MCF 10A (cell line): ENCODE data around the gene KIRREL3. TPM values are rescaled to one million over a fixed set of nuclear protein-coding genes. Genes with fewer than 3 reads are reported as not detected.

Source experiments
- BruUV-seq: library from RNA; stranded (reverse); fragments of 400-500 nt; replicated peaks from 2 replicates; lab custom pipeline; 2021; lab: Mats Ljungman, UMichigan
- CTCF ChIA-PET: fragments of 300-600 bp; sonication (Branson Sonifier 250); formaldehyde crosslinking; extraction: SDS; loops from one replicate; lab custom pipeline; 2021; ENCODE audit warnings: antibody characterized with exemption, inconsistent platforms; lab: Yijun Ruan, JAX
- POLR2A ChIA-PET: fragments of 300-600, 350-650 bp; sonication (Branson Sonifier 250); formaldehyde crosslinking; extraction: SDS; loops from one replicate; lab custom pipeline; 2020; ENCODE audit warnings: antibody characterized with exemption, inconsistent platforms; lab: Yijun Ruan, JAX
- DNase-seq: peaks from one replicate; pipeline ENCODE4 v3.0.0-alpha.2; 2018; ENCODE audit not compliant: unreplicated experiment
- H3K27ac Mint-ChIP-seq: one replicate; pipeline ENCODE4 v1.8.0; 2022; ENCODE audit warnings: mild to moderate bottlenecking, low read depth, mixed read lengths; ENCODE audit not compliant: unreplicated experiment
- H3K27me3 Mint-ChIP-seq: one replicate; pipeline ENCODE4 v1.8.0; 2022; ENCODE audit warnings: mixed read lengths; ENCODE audit not compliant: insufficient read depth, unreplicated experiment
- H3K36me3 Mint-ChIP-seq: one replicate; pipeline ENCODE4 v1.8.0; 2022; ENCODE audit warnings: mild to moderate bottlenecking, moderate library complexity, mixed read lengths; ENCODE audit not compliant: insufficient read depth, unreplicated experiment
- H3K4me1 Mint-ChIP-seq: one replicate; pipeline ENCODE4 v1.8.0; 2022; ENCODE audit warnings: mixed read lengths; ENCODE audit not compliant: insufficient read depth, unreplicated experiment
- H3K4me3 Mint-ChIP-seq: one replicate; pipeline ENCODE4 v1.8.0; 2022; ENCODE audit warnings: mild to moderate bottlenecking, moderate library complexity, mixed read lengths; ENCODE audit not compliant: unreplicated experiment
- H3K9me3 Mint-ChIP-seq: one replicate; pipeline ENCODE4 v1.8.0; 2022; ENCODE audit warnings: mixed read lengths; ENCODE audit not compliant: unreplicated experiment
- CTCF ChIP-seq: fragments of 200-600 bp; IDR thresholded peaks from one replicate; pipeline ENCODE4 v1.8.0; 2022; ENCODE audit warnings: antibody characterized with exemption, mild to moderate bottlenecking; ENCODE audit not compliant: unreplicated experiment
- intact Hi-C: fragments of 100-400 bp; cut with micrococcal nuclease; formaldehyde crosslinking; loops from 2 replicates; pipeline ENCODE4 v1.14.1; 2022
- total RNA-seq: library from RNA; stranded (reverse); gene quantifications from 2 replicates; pipeline ENCODE4 v1.2.3, GENCODE V29; 2022

KIRREL3 gene
- total RNA-seq, 1 experiment from 2014 or later: not detected

GRCh38 chr11:126890561-126890960 is 110.0 kb downstream of the KIRREL3 start:
- Mint-ChIP-seq H3K36me3 (no peaks in the 10 kb centered on the region), H3K4me1 (no peaks in the 10 kb centered on the region), H3K27ac (no peak overlapping the region), H3K9me3 (peaks cover 20% of the 10 kb centered on the region), H3K4me3 (no peak overlapping the region), H3K27me3 (no peaks in the 10 kb centered on the region)
- no peak for DNase-seq
- ChIA-PET CTCF (no interaction called here), POLR2A (no interaction called here)
- no TSS peak for BruUV-seq
- no peak for TF ChIP-seq CTCF
- intact Hi-C loops: no loop called here

- Mint-ChIP-seq H3K27ac (no peak overlapping the region), H3K27me3 (no peaks in the 10 kb centered on the region), H3K36me3 (no peaks in the 10 kb centered on the region), H3K9me3 (peaks cover 17% of the 10 kb centered on the region), H3K4me3 (no peak overlapping the region), H3K4me1 (no peaks in the 10 kb centered on the region)
- intact Hi-C loops: no loop called here
- ChIA-PET POLR2A (no interaction called here), CTCF (no interaction called here)
- TF ChIP-seq CTCF: no peak
- no TSS peak for BruUV-seq
- no peak for DNase-seq
These were observed 112.4 kb downstream of the KIRREL3 start for GRCh38 chr11:126888115-126888712.

GRCh38 chr11:126886636-126887035 is 113.9 kb downstream of the KIRREL3 start:
- POLR2A ChIA-PET: no interaction called here
- intact Hi-C loops: no loop called here
- BruUV-seq: no TSS peak
- peaks cover 12% of the 10 kb centered on the region for H3K9me3 Mint-ChIP-seq
- H3K4me1 Mint-ChIP-seq: no peaks in the 10 kb centered on the region
- DNase-seq: no peak
- no peak for TF ChIP-seq CTCF
- CTCF ChIA-PET: interaction anchor here (1.1 kb wide), 1 partner anchor 104 kb away, joined by 3 read pairs; no protein-coding TSS in a partner anchor
- H3K27me3 Mint-ChIP-seq: no peaks in the 10 kb centered on the region
- H3K27ac Mint-ChIP-seq: no peak overlapping the region
- H3K4me3 Mint-ChIP-seq: no peak overlapping the region
- H3K36me3 Mint-ChIP-seq: no peaks in the 10 kb centered on the region

GRCh38 chr11:126886085-126886484 is 114.5 kb downstream of the KIRREL3 start:
- no peak overlapping the region for H3K4me3 Mint-ChIP-seq
- H3K27me3 Mint-ChIP-seq: no peaks in the 10 kb centered on the region
- POLR2A ChIA-PET: no interaction called here
- intact Hi-C loops: no loop called here
- CTCF ChIA-PET: interaction anchor here (1.1 kb wide), 1 partner anchor 104 kb away, joined by 3 read pairs; no protein-coding TSS in a partner anchor
- no peak for DNase-seq
- H3K27ac Mint-ChIP-seq: no peak overlapping the region
- H3K36me3 Mint-ChIP-seq: no peaks in the 10 kb centered on the region
- H3K4me1 Mint-ChIP-seq: no peaks in the 10 kb centered on the region
- peaks cover 12% of the 10 kb centered on the region for H3K9me3 Mint-ChIP-seq
- BruUV-seq: no TSS peak
- TF ChIP-seq CTCF: no peak
